Endothelial cell of umbilical vein (primary cell): Measurements from ENCODE around the gene SKAP1. TPM values are rescaled to one million over a fixed set of nuclear protein-coding genes. Genes with fewer than 3 reads are reported as not detected.

Experiments
- BruUV-seq: library from RNA; stranded (reverse); fragments of 400-500 nt; replicated peaks from 2 replicates; lab custom pipeline; 2021; lab: Mats Ljungman, UMichigan
- CTCF ChIA-PET: fragments of 300-600, 350-600 bp; sonication (Branson Sonifier 250); formaldehyde crosslinking; loops from one replicate; lab custom pipeline; 2021; ENCODE audit warnings: antibody characterized with exemption, inconsistent platforms; lab: Charles Lee
- POLR2A ChIA-PET: fragments of 300-600, 350-600 bp; sonication (Branson Sonifier 250); formaldehyde crosslinking; loops from one replicate; lab custom pipeline; 2021; ENCODE audit warnings: antibody characterized with exemption, inconsistent platforms; lab: Charles Lee
- DNase-seq: peaks from one replicate; pipeline ENCODE4 v3.0.0-alpha.2; 2011; ENCODE audit warnings: low read depth, low spot score
- FAIRE-seq: peaks from 2 replicates; lab custom pipeline; 2011; peaks lifted over from hg19 to GRCh38; lab: Jason Lieb, UNC
- H2AFZ ChIP-seq: 2 replicates; pipeline ENCODE4 v1.6.0; 2012; ENCODE audit warnings: low read depth, low read length, control low read depth, inconsistent platforms
- H3K27ac ChIP-seq: 2 replicates; pipeline ENCODE4 v1.5.1; 2011; ENCODE audit warnings: low read depth, mild to moderate bottlenecking, control low read depth, low read length, moderate library complexity; ENCODE audit not compliant: insufficient read depth
- H3K27me3 ChIP-seq, 2 experiments: 2 replicates each; pipeline versions ENCODE4 v1.6.0 to v1.6.1; 2011; ENCODE audit warnings: low read length in 2 of 2, mixed read lengths in 1 of 2; ENCODE audit not compliant: control insufficient read depth in 2 of 2, insufficient read depth in 2 of 2
- H3K36me3 ChIP-seq, 2 experiments: 2 replicates in 1 of 2; 3 replicates in 1 of 2; pipeline ENCODE4 v1.5.1; 2011; ENCODE audit warnings: low read length in 2 of 2, mild to moderate bottlenecking in 1 of 2, moderate library complexity in 1 of 2; ENCODE audit not compliant: control insufficient read depth in 2 of 2, insufficient read depth in 2 of 2; ENCODE audit errors: extremely low read depth in 1 of 2
- H3K4me1 ChIP-seq: 3 replicates; pipeline ENCODE4 v1.5.1; 2011; ENCODE audit warnings: mild to moderate bottlenecking, low read length; ENCODE audit not compliant: control insufficient read depth, insufficient read depth; ENCODE audit errors: extremely low read depth
- H3K4me2 ChIP-seq: 2 replicates; pipeline ENCODE4 v1.6.1; 2011; ENCODE audit warnings: low read length, control low read depth, mixed read lengths; ENCODE audit not compliant: insufficient read depth
- H3K4me3 ChIP-seq, 3 experiments: fragments of 200-600 bp in 1 of 3; sonication (generic), shearing (Covaris generic) in 1 of 3; replicated peaks in 1 of 3; 2 replicates each; pipeline ENCODE4 v1.5.1; 2011 to 2016; ENCODE audit warnings: control low read depth in 3 of 3, low read length in 3 of 3, mild to moderate bottlenecking in 2 of 3, inconsistent platforms in 1 of 3, low read depth in 1 of 3, moderate library complexity in 1 of 3; ENCODE audit not compliant: insufficient read depth in 1 of 3
- H3K79me2 ChIP-seq: 2 replicates; pipeline ENCODE4 v1.6.0; 2012; ENCODE audit warnings: low read length, inconsistent platforms; ENCODE audit not compliant: control insufficient read depth, insufficient read depth
- H3K9ac ChIP-seq: replicated peaks from 2 replicates; pipeline ENCODE3; 2011; ENCODE audit warnings: low read length, control low read depth; ENCODE audit not compliant: insufficient read depth; ENCODE audit errors: extremely low read depth
- H3K9me1 ChIP-seq: replicated peaks from 3 replicates; pipeline ENCODE4 v1.6.0; 2011; ENCODE audit warnings: mild to moderate bottlenecking, low read length; ENCODE audit not compliant: control insufficient read depth, insufficient read depth; ENCODE audit errors: extremely low read depth
- H3K9me3 ChIP-seq: replicated peaks from 2 replicates; pipeline ENCODE4 v1.5.1; 2012; ENCODE audit warnings: low read length, inconsistent platforms; ENCODE audit not compliant: control insufficient read depth, insufficient read depth
- H4K20me1 ChIP-seq: replicated peaks from 2 replicates; pipeline ENCODE3; 2011; ENCODE audit warnings: mild to moderate bottlenecking, low read length; ENCODE audit not compliant: control insufficient read depth, insufficient read depth; ENCODE audit errors: extremely low read depth
- CTCF ChIP-seq, 2 donors: IDR thresholded peaks; 1 replicate in 1 of 2; 2 replicates in 1 of 2; pipeline ENCODE4 v1.5.1; 2011; ENCODE audit warnings: low read length in 2 of 2, mild to moderate bottlenecking in 2 of 2, moderate library complexity in 2 of 2, control low read depth in 1 of 2, inconsistent platforms in 1 of 2, low read depth in 1 of 2; ENCODE audit not compliant: insufficient read depth in 1 of 2; ENCODE audit errors: extremely low read depth in 1 of 2
- EZH2 ChIP-seq: IDR thresholded peaks from 2 replicates; pipeline ENCODE4 v1.6.1; 2012; ENCODE audit warnings: borderline replicate concordance, low read depth, mild to moderate bottlenecking, moderate library complexity, low read length, inconsistent platforms; ENCODE audit not compliant: severe bottlenecking
- FOS ChIP-seq: IDR thresholded peaks from 2 replicates; pipeline ENCODE4 v1.6.1; 2011; ENCODE audit warnings: mild to moderate bottlenecking, low read length, moderate library complexity, borderline replicate concordance; ENCODE audit not compliant: insufficient read depth
- GATA2 ChIP-seq: IDR thresholded peaks from 2 replicates; pipeline ENCODE4 v1.7.0; 2011; ENCODE audit warnings: low read depth, mild to moderate bottlenecking, moderate library complexity, mixed read lengths, low read length; ENCODE audit not compliant: insufficient read length, insufficient read depth
- JUN ChIP-seq: IDR thresholded peaks from 2 replicates; pipeline ENCODE4 v1.6.1; 2011; ENCODE audit warnings: borderline replicate concordance, low read depth; ENCODE audit not compliant: insufficient read length, insufficient read depth
- MYC ChIP-seq: IDR thresholded peaks from one replicate; pipeline ENCODE4 v1.6.1; 2011; ENCODE audit warnings: mild to moderate bottlenecking, low read depth, low read length
- POLR2A ChIP-seq: IDR thresholded peaks from 2 replicates; pipeline ENCODE4 v1.6.1; 2012; ENCODE audit warnings: low read depth, mild to moderate bottlenecking, control low read depth, low read length
- POLR2AphosphoS5 ChIP-seq: IDR thresholded peaks from 2 replicates; pipeline ENCODE4 v1.6.1; 2012; ENCODE audit warnings: low read depth, mild to moderate bottlenecking, control low read depth, low read length, moderate library complexity; ENCODE audit not compliant: insufficient read depth
- dilution Hi-C: fragments of 300-500 bp; cut with MboI; formaldehyde crosslinking; loops from one replicate; pipeline ENCODE4 v1.15.0; 2019; ENCODE audit warnings: low sequenced_read_pairs; ENCODE audit not compliant: extremely low pct_ligation_motif_present
- intact Hi-C: fragments of 100-400 bp; cut with micrococcal nuclease; formaldehyde crosslinking; loops from one replicate; pipeline ENCODE4 v1.10.0; 2022
- polyA plus RNA-seq, 4 experiments: library from polyadenylated mRNA; depleted of rRNA in 3 of 4; stranded (reverse) in 3 of 4; unstranded in 1 of 4; fragments of >200 nt; gene quantifications; 2 replicates each; pipeline versions ENCODE4 v1.2.1 to v1.2.3, GENCODE V29; 2011 to 2012; ENCODE audit warnings: missing spikeins in 1 of 4
- total RNA-seq: library from RNA; stranded (reverse); gene quantifications from 2 replicates; pipeline ENCODE4 v1.2.3, GENCODE V29; 2021
- TF ChIP-seq, protein P1 (sequence below): IDR thresholded peaks from 2 replicates; pipeline ENCODE4 v1.6.1; 2011; ENCODE audit not compliant: insufficient read depth, insufficient read length

Gene SKAP1
- total and polyA plus RNA-seq, 2 donors (not counting 3 experiments of a cell fraction or from before 2014, with no cell fraction given): 0.75 TPM; not detected in 1

DNA sequence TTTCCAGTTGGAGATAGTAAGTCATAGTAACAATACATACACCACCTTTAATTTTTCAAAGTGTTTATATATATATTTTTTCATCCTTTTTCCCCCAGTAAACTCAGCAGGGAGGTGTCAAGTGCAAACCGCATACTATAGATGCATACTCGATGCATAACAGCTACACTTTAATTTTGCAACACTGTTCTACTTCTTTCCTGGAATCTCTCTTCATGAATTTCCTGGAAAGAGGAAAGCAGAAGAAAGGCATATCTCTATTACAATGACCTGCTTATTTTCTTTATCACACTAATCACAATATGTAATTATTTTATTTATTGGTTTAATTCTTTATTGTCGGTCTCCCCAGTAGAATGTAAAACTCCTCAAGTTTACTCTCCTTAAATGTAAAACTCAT is 182.4 kb downstream of the SKAP1 start:
- no peak overlapping the region for H3K9ac ChIP-seq
- POLR2A ChIA-PET: interaction anchor here (0.5 kb wide), 1 partner anchor 40 kb away, joined by 3 read pairs; no protein-coding TSS in a partner anchor
- no peaks in the 10 kb centered on the region for H3K36me3 ChIP-seq
- H3K79me2 ChIP-seq: no peaks in the 10 kb centered on the region
- TF ChIP-seq, protein P1, sequence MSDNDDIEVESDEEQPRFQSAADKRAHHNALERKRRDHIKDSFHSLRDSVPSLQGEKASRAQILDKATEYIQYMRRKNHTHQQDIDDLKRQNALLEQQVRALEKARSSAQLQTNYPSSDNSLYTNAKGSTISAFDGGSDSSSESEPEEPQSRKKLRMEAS: no peak
- TF ChIP-seq GATA2 (no peak), FOS (no peak), MYC (no peak), CTCF (IDR thresholded peaks at IDR 0.05; ENCODE audit: extremely low read depth in 1 of 2, insufficient read depth in 1 of 2, low read depth in 1 of 2, low read length in 2 of 2) (no peak), JUN (no peak), POLR2AphosphoS5 (no peak), EZH2 (no peak), POLR2A (no peak)
- CTCF ChIA-PET: interaction anchor here (5.0 to 20.0 kb wide), 2 partner anchors 12 to 33 kb away, joined by 43 to 289 read pairs; no protein-coding TSS in a partner anchor
- no peak overlapping the region for H3K4me2 ChIP-seq
- no TSS peak for BruUV-seq
- dilution Hi-C loops (no loop called here), intact Hi-C loops (loop anchor here (10.0 kb wide), 1 partner anchor 223 kb away; no protein-coding TSS in a partner anchor)
- H4K20me1 ChIP-seq: no peaks in the 10 kb centered on the region
- H3K9me3 ChIP-seq: no peaks in the 10 kb centered on the region
- H3K27ac ChIP-seq: no peak overlapping the region
- no peaks in the 10 kb centered on the region for H3K27me3 ChIP-seq
- H2AFZ ChIP-seq: no peak overlapping the region
- H3K4me3 ChIP-seq: no peak overlapping the region
- no peak for DNase-seq
- no peaks in the 10 kb centered on the region for H3K9me1 ChIP-seq
- peaks cover 46% of the 10 kb centered on the region for H3K4me1 ChIP-seq
- FAIRE-seq: no peak
